H9 (cell line): ENCODE results near the gene LGMN. TPM values are rescaled to one million over a fixed set of nuclear protein-coding genes. Genes with fewer than 3 reads are reported as not detected.
"Not testable (repeated sequence)": the region's sequence is repeated elsewhere in the genome, so short reads cannot be mapped to it uniquely, and the experiment has no call there.

Experiments
- DNase-seq: peaks from one replicate; pipeline ENCODE4 v3.0.0-alpha.2; 2017
- H2AFZ ChIP-seq: one replicate; pipeline ENCODE4 v1.6.1; 2013; ENCODE audit warnings: mild to moderate bottlenecking, low read length, control low read depth, moderate library complexity
- H2AK5ac ChIP-seq: 2 replicates; pipeline ENCODE4 v1.6.1; 2013; ENCODE audit warnings: low read length, control low read depth, mixed read lengths; ENCODE audit not compliant: insufficient read length
- H2BK120ac ChIP-seq: one replicate; pipeline ENCODE4 v1.6.1; 2013; ENCODE audit warnings: low read depth, mild to moderate bottlenecking, low read length, control low read depth, inconsistent platforms; ENCODE audit not compliant: poor library complexity, severe bottlenecking
- H2BK12ac ChIP-seq: 2 replicates; pipeline ENCODE4 v1.6.1; 2013; ENCODE audit warnings: low read length, control low read depth, mixed read lengths, low read depth; ENCODE audit not compliant: insufficient read length
- H2BK15ac ChIP-seq: 2 replicates; pipeline ENCODE4 v1.6.1; 2013; ENCODE audit warnings: low read depth, low read length, control low read depth
- H2BK20ac ChIP-seq: one replicate; pipeline ENCODE4 v1.6.1; 2013; ENCODE audit warnings: low read depth, mild to moderate bottlenecking, low read length, control low read depth, inconsistent platforms; ENCODE audit not compliant: poor library complexity, severe bottlenecking
- H2BK5ac ChIP-seq: 2 replicates; pipeline ENCODE4 v1.6.1; 2013; ENCODE audit warnings: low read length, control low read depth, mixed read lengths; ENCODE audit not compliant: insufficient read length
- H3K14ac ChIP-seq: 2 replicates; pipeline ENCODE4 v1.6.1; 2013; ENCODE audit warnings: low read length, control low read depth; ENCODE audit not compliant: insufficient read depth
- H3K18ac ChIP-seq: 2 replicates; pipeline ENCODE4 v1.6.1; 2013; ENCODE audit warnings: low read depth, mild to moderate bottlenecking, mixed read lengths, low read length, control low read depth; ENCODE audit not compliant: insufficient read length
- H3K23ac ChIP-seq: 2 replicates; pipeline ENCODE4 v1.6.1; 2013; ENCODE audit warnings: low read length, control low read depth, mixed read lengths, low read depth; ENCODE audit not compliant: insufficient read length
- H3K23me2 ChIP-seq: 2 replicates; pipeline ENCODE4 v1.6.1; 2013; ENCODE audit warnings: low read depth, mild to moderate bottlenecking, mixed read lengths, low read length, control low read depth; ENCODE audit not compliant: insufficient read length, poor library complexity, severe bottlenecking
- H3K27ac ChIP-seq: 2 replicates; pipeline ENCODE4 v1.5.1; 2013; ENCODE audit warnings: low read length, control low read depth, mixed read lengths, low read depth; ENCODE audit not compliant: insufficient read length
- H3K27me3 ChIP-seq: 2 replicates; pipeline ENCODE4 v1.6.1; 2013; ENCODE audit warnings: low read length, control low read depth, inconsistent platforms; ENCODE audit not compliant: insufficient read depth
- H3K4ac ChIP-seq: 2 replicates; pipeline ENCODE4 v1.6.1; 2013; ENCODE audit warnings: low read depth, mild to moderate bottlenecking, control low read depth, inconsistent platforms, low read length, moderate library complexity
- H3K4me1 ChIP-seq: 2 replicates; pipeline ENCODE4 v1.6.1; 2013; ENCODE audit warnings: low read length, control low read depth, inconsistent platforms; ENCODE audit not compliant: insufficient read depth
- H3K4me2 ChIP-seq: 2 replicates; pipeline ENCODE4 v1.6.1; 2013; ENCODE audit warnings: low read length, control low read depth, mixed read lengths; ENCODE audit not compliant: insufficient read length, insufficient read depth
- H3K56ac ChIP-seq: 2 replicates; pipeline ENCODE4 v1.6.1; 2013; ENCODE audit warnings: low read depth, mild to moderate bottlenecking, mixed read lengths, low read length, control low read depth; ENCODE audit not compliant: insufficient read length
- H3K79me1 ChIP-seq: 2 replicates; pipeline ENCODE4 v1.6.1; 2013; ENCODE audit warnings: low read depth, mild to moderate bottlenecking, moderate library complexity, low read length, control low read depth, inconsistent platforms; ENCODE audit not compliant: insufficient read depth, poor library complexity, severe bottlenecking
- H3K79me2 ChIP-seq: 2 replicates; pipeline ENCODE4 v1.6.1; 2013; ENCODE audit warnings: low read length, control low read depth, inconsistent platforms; ENCODE audit not compliant: insufficient read depth
- H3K9ac ChIP-seq: 2 replicates; pipeline ENCODE4 v1.6.1; 2013; ENCODE audit warnings: low read length, control low read depth, mixed read lengths; ENCODE audit not compliant: insufficient read length; ENCODE audit errors: extremely low read depth
- H3K9me3 ChIP-seq: one replicate; pipeline ENCODE4 v1.6.1; 2013; ENCODE audit warnings: low read depth, low read length, inconsistent platforms; ENCODE audit not compliant: control insufficient read depth
- H3T11ph ChIP-seq: one replicate; pipeline ENCODE4 v1.6.1; 2013; ENCODE audit warnings: mild to moderate bottlenecking, low read length, control low read depth, inconsistent platforms
- H4K20me1 ChIP-seq: one replicate; pipeline ENCODE4 v1.6.1; 2013; ENCODE audit not compliant: control insufficient read depth, insufficient read length, insufficient read depth
- H4K5ac ChIP-seq: 2 replicates; pipeline ENCODE4 v1.6.1; 2013; ENCODE audit warnings: low read depth, mild to moderate bottlenecking, mixed read lengths, low read length, control low read depth; ENCODE audit not compliant: insufficient read length
- H4K8ac ChIP-seq: replicated peaks from 2 replicates; pipeline ENCODE4 v1.6.1; 2013; ENCODE audit warnings: low read length, control low read depth, mixed read lengths, low read depth; ENCODE audit not compliant: insufficient read length
- H4K91ac ChIP-seq: 2 replicates; pipeline ENCODE4 v1.6.1; 2013; ENCODE audit warnings: low read depth, mild to moderate bottlenecking, moderate library complexity, mixed read lengths, low read length, control low read depth; ENCODE audit not compliant: insufficient read length
- H3K27ac Mint-ChIP-seq, 3 experiments: 2 replicates in 2 of 3; 3 replicates in 1 of 3; pipeline ENCODE4 v1.8.0; 2020 to 2021; ENCODE audit warnings: mixed read lengths in 3 of 3, mild to moderate bottlenecking in 1 of 3, moderate library complexity in 1 of 3
- H3K27me3 Mint-ChIP-seq: 2 replicates; pipeline ENCODE4 v1.8.0; 2021; ENCODE audit warnings: low read depth, mild to moderate bottlenecking, moderate library complexity, mixed read lengths
- H3K36me3 Mint-ChIP-seq, 3 experiments: 2 replicates in 2 of 3; 3 replicates in 1 of 3; pipeline ENCODE4 v1.8.0; 2020 to 2021; ENCODE audit warnings: low read depth in 3 of 3, mixed read lengths in 3 of 3; ENCODE audit not compliant: insufficient read depth in 1 of 3
- H3K4me1 Mint-ChIP-seq, 2 experiments: 2 replicates each; pipeline ENCODE4 v1.8.0; 2020; ENCODE audit warnings: mixed read lengths in 2 of 2
- H3K4me3 Mint-ChIP-seq, 2 experiments: 2 replicates in 1 of 2; 3 replicates in 1 of 2; pipeline ENCODE4 v1.8.0; 2020 to 2021; ENCODE audit warnings: mild to moderate bottlenecking in 2 of 2, mixed read lengths in 2 of 2, moderate library complexity in 1 of 2
- H3K9me3 Mint-ChIP-seq, 2 experiments: 2 replicates in 1 of 2; 3 replicates in 1 of 2; pipeline ENCODE4 v1.8.0; 2020; ENCODE audit warnings: mild to moderate bottlenecking in 2 of 2, mixed read lengths in 2 of 2, moderate library complexity in 1 of 2
- CTCF ChIP-seq: fragments of 200-600 bp; sonication (generic); conservative IDR thresholded peaks from 3 replicates; pipeline ENCODE4 v1.8.0; 2021; ENCODE audit warnings: antibody characterized with exemption, mild to moderate bottlenecking
- WGBS: extraction: QIAGEN DNeasy Blood & Tissue Kit; methylation state at CpG from one replicate; pipeline ENCODE4 v1.1.7; 2013; ENCODE audit warnings: missing lambda C conversion rate, low lambda C conversion rate, mixed read lengths; ENCODE audit not compliant: insufficient read length; ENCODE audit errors: extremely low coverage; 5-methylcytosine and 5-hydroxymethylcytosine counted together
- total RNA-seq: library from RNA; stranded (reverse); gene quantifications from 2 replicates; pipeline ENCODE4 v1.2.1, GENCODE V29; 2021

LGMN gene
- total RNA-seq, 1 experiment from 2014 or later: 55.3 TPM

DNA sequence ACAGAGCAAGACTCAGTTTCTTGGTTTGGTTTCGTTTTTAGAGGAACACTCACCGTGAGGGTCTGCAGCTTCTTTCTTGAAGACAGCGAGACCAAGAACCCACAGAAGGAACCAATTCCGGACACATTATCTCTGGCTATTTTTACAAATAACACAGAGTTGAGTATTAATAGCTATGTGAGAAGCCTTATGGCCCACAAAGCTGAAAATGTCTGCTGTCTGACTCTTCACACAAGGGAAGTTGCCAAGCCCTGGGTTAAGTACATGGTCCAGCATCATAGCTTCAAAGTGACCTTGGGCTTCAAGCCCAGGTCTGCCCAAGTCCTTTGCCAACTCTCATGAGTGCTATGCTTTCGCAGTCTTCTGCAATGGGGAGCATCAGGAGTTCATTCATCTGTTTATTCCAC, 2.6 kb upstream of the LGMN start:
- Histone ChIP-seq H2BK12ac (no peak overlapping the region), H3K79me1 (no peaks in the 10 kb centered on the region), H2BK20ac (no peak overlapping the region), H3K4me2 (no peak overlapping the region), H4K91ac (no peak overlapping the region), H3K9me3 (no peaks in the 10 kb centered on the region), H3K23ac (no peak overlapping the region), H3K27me3 (no peaks in the 10 kb centered on the region), H4K8ac (no peak overlapping the region), H3K9ac (no peak overlapping the region), H3K18ac (no peak overlapping the region), H3K79me2 (no peaks in the 10 kb centered on the region), H3T11ph (no peak overlapping the region), H3K4ac (no peak overlapping the region), H4K20me1 (no peaks in the 10 kb centered on the region), H3K56ac (no peak overlapping the region), H3K27ac (no peak overlapping the region), H2BK15ac (no peak overlapping the region), H3K23me2 (peaks cover 10% of the 10 kb centered on the region), H2BK5ac (no peak overlapping the region), H2AFZ (no peak overlapping the region), H4K5ac (no peak overlapping the region), H2BK120ac (no peak overlapping the region), H2AK5ac (no peak overlapping the region), H3K4me1 (no peaks in the 10 kb centered on the region), H3K14ac (no peak overlapping the region)
- DNase-seq: no peak
- Mint-ChIP-seq H3K9me3 (peaks cover 3 to 5% of the 10 kb centered on the region in 2 experiments; a peak in 2 of 5 replicates), H3K36me3 (peaks cover 4 to 11% (median 8%) of the 10 kb centered on the region in 3 experiments; a peak in 6 of 7 replicates), H3K27ac (no peak overlapping the region), H3K4me3 (no peak overlapping the region), H3K4me1 (peaks cover 17 to 19% of the 10 kb centered on the region in 2 experiments), H3K27me3 (peaks cover 25% of the 10 kb centered on the region)
- WGBS: no CpG with 5 or more reads among the region's 5 CpGs
- TF ChIP-seq CTCF: no peak

DNA sequence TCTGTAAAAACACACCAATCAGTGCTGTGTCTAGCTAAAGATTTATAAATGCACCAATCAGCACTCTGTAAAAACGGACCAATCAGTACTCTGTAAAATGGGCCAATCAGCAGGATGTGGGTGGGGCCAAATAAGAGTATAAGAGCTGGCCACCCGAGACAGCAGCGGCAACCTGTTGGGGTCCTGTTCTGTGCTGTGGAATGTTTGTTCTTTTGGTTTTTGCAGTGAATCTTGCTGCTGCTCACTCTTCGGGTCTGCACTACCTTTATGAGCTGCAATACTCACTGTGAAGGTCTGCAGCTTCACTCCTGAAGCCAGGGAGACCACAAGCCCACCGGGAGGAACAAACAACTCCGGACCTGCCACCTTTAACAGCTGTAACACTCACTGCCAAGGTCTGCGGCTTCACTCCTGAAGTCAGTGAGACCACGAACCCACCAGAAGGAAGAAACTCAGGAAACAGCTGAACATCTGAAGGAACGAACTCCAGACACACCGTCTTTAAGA, 1.8 kb upstream of the LGMN start:
- not testable (repeated sequence) for DNase-seq, H3K27ac Mint-ChIP-seq, H2BK5ac ChIP-seq, H3K9ac ChIP-seq, H3K79me1 ChIP-seq, H3K4me3 Mint-ChIP-seq, H4K8ac ChIP-seq, H4K5ac ChIP-seq, H2BK20ac ChIP-seq, H2BK120ac ChIP-seq, H2AK5ac ChIP-seq, H3K27ac ChIP-seq, H4K91ac ChIP-seq, H3K56ac ChIP-seq, H2BK12ac ChIP-seq, H3K4me1 ChIP-seq, H3K79me2 ChIP-seq, H3K18ac ChIP-seq, H3K14ac ChIP-seq, H3K27me3 ChIP-seq, H3K9me3 Mint-ChIP-seq, H2AFZ ChIP-seq, H2BK15ac ChIP-seq, H3K4ac ChIP-seq, H3K23ac ChIP-seq, H3T11ph ChIP-seq, H3K9me3 ChIP-seq, H4K20me1 ChIP-seq, H3K4me2 ChIP-seq
- peaks cover 4 to 17% (median 9%) of the 10 kb centered on the region in 3 experiments; a peak in 6 of 7 replicates for H3K36me3 Mint-ChIP-seq
- peaks cover 17 to 19% of the 10 kb centered on the region in 2 experiments for H3K4me1 Mint-ChIP-seq
- WGBS: no CpG with 5 or more reads among the region's 10 CpGs
- H3K27me3 Mint-ChIP-seq: peaks cover 25% of the 10 kb centered on the region
- peaks cover 10% of the 10 kb centered on the region for H3K23me2 ChIP-seq
